CD1c-positive myeloid dendritic cell (primary cell): ENCODE measurements around the gene CCDC81.

ENCODE experiments used
- DNase-seq: peaks from one replicate; pipeline ENCODE4 v3.0.0-alpha.2; 2016; ENCODE audit errors: extremely low spot score

The CCDC81 gene

DNA sequence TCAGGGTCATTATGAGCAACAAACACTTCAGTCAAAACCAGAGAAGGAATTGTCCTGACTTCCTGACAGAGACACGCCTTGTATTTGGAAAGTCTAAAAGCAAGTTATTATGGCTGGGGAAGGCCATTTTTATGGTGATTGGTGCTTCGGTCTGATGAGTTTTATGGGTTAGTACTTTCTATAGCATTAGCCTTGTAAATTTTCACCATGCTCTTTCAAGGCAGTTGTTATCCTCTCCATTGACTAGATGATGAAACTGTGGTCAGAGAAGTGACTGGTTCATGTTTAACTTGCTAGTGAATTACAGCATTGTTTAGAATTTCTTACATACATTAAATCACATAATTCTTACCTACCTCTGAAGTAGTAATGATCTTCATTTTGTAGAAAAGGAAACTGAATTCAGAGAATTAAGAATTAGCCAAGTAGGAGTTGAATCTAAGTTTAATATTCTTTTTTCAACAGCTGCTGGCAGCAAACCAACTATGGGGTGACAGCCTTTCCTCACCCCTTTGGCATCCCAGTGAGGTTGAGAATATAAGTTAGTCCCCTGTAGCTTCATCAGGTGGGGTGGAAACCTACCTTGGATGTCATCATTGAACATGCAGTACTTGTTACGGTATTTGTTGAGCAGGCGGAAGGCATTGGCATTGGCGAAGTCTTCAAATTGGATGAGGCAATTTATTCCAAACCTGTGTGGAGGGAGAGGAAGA is 90.0 kb downstream of the CCDC81 start:
- DNase-seq = no peak

DNA sequence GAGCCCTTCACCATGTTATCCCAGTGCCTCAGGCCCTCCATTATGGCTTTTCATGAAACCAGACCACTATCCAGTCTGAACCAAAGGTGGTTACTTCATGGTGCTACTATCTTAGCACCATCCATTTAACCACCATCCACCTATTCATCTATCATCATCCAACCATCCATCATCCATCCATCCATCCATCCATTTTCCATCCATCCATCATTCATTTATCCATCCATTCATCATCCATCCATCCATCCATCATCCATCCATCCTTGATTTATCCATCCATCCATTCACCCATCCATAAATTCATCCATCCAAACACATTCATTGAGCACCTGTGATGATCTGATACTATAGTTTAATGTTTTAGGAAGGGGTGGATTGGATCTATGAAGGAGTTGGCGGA is 93.5 kb downstream of the CCDC81 start:
- no peak for DNase-seq

DNA sequence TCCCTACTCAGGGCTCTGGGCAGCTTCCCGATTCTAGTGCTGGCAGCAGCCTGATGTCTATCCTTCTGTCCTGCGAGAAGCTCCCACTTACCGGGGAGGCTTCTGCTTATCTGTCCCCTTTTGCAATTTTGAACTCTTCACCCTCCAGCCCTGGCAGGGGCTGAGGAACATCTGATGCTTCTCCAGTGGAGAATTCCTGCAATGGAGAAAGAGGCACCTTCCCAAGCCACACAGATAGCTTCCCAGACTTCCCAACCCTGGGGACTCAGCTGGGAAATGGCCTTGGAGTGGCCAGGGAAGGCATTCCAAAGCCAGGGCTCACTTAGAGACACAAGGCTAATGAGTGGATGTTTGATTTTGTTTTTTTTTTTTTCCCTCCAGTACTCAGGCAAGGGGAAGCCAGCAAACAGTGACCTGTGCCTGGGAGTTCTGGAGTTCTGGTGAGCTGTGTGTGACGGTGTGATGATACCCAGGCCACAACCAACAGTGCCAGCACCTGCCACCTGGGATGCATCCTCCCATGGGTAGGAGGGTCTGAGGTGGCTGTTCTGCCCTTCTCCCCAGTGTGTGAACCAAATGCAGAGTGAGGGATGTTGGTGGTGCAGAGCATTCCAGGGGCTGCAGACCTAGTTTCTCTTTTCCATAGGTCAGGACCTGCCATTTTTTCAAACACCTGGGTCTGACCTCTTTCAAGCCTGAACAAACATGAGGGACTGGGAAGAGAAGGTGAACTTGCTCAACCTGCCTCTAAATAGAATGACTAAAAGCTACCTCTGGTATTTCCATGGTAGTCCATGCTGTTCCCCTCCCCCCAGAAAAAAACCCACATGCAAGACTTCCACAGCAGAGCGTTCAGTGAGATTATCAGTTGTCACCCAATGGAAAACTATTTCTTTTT is 95.1 kb downstream of the CCDC81 start:
- DNase-seq = no peak
